SH-SY5Y (cell line): ENCODE measurements around the gene RPS19BP1.

Source experiments
- GATA2 ChIP-seq: IDR thresholded peaks from 2 replicates; pipeline ENCODE4 v1.6.1; 2011; ENCODE audit warnings: mild to moderate bottlenecking, low read depth, low read length
- GATA3 ChIP-seq: IDR thresholded peaks from 2 replicates; pipeline ENCODE4 v1.6.1; 2011; ENCODE audit warnings: low read depth, mild to moderate bottlenecking, low read length, moderate library complexity

GRCh38 chr22:39482768-39483167, 49.8 kb downstream of the RPS19BP1 start:
- TF ChIP-seq GATA2 (no peak), GATA3 (no peak)
